GM03348 (cell line): ENCODE results near the gene IDH3G.

ENCODE experiments used
- DNase-seq: peaks from one replicate; pipeline ENCODE4 v3.0.0; 2012; ENCODE audit warnings: low spot score

The IDH3G gene

DNA sequence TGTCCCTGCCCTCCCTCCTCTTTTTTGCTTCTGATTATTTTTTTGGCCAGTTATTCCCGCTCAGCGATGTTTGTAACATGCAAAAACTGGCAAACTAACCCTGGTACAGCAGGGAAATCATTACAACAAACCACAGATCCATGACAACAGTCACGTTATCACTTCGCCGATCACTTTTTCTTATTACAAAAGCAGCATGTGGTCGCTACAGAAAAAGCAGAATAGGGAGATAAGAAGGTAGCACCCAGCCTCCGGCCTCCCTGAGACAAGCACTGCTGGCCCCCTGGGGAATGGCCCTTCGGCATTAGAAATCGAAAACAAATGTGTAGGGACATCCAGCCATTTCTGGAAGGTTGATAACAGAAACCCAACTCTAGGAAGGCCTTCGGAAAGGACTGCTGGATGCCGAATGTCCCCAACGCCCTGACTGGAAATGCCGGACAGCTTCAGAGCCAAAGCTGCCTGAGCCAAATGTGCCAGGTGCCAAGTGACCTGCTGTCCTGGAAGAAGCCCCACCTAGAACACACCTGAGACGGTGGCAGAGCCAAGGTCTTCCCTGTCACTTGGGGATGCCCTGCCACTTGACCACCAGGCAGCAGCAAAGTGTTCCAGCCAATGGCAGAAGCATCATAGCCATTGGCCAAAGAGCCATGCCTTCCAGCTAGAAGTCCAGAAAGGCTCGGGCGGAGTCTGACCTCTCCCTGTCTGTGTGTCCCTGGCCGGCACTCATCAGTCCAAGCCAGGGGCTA, 2.9 kb downstream of the IDH3G start:
- no peak for DNase-seq

DNA sequence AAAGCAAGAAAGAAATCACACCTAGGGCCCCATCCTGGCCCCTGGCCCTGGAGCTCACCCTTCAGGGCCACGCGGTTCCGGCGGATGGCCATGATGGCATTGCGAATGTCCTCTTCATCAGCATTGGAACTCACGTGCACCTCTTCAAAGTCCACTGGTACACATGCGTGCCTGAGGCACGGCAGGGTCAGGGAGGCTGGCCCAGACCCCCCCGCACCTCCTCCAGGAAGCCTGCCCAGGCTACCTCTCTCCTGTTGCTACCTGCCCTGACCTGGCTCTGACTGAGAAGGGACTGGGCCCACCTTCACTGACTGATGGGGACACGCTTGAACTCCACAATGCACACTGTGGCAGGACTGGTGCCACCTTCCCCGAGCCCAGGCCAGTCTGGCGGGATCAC, 4.5 kb downstream of the IDH3G start:
- DNase-seq: no peak

DNA sequence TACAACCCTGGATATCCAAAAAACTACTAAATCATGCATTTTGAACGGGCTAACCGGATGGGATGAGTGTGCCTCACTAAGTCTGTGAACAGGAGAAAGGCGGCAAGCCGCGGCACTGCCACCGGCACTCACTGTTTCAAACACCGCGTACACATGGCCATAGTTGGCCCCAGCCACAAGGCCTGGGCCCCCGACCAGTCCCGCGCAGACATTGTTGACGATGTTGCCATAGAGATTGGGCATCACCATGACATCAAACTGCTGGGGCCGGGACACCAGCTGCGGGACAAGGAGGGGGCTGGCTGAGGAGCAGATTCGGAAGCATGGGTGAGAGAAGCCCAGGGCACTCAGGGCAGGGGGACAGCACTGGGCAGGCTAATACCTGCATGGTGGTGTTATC, 7.5 kb downstream of the IDH3G start:
- DNase-seq: no peak

DNA sequence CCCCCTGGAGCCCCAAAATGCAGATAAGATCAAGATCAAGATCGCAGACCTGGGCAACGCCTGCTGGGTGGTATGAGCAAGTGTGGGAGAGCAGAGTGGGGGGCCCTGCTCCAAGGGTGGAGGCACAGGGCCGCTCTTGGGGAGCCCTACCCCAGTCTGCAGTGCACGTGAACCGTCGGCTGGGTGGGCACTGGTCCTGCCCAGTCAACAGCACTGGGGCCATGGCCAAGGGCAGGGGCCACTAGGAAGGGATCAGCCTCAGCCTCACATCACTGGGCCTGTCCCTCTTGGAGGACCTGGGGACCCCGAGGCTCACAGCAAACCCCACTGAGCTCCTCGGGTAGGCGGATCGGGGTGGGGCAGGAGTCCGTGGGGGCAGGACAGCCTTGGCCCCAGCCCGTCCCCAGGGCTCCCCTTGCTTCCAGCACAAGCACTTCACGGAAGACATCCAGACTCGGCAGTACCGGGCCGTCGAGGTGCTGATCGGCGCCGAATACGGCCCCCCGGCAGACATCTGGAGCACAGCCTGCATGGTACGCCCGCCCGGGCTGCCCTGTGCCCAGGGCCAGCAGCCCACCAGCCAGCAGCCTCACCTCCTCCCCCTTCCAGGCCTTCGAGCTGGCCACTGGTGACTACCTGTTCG, 9.7 kb downstream of the IDH3G start:
- DNase-seq: no peak

DNA sequence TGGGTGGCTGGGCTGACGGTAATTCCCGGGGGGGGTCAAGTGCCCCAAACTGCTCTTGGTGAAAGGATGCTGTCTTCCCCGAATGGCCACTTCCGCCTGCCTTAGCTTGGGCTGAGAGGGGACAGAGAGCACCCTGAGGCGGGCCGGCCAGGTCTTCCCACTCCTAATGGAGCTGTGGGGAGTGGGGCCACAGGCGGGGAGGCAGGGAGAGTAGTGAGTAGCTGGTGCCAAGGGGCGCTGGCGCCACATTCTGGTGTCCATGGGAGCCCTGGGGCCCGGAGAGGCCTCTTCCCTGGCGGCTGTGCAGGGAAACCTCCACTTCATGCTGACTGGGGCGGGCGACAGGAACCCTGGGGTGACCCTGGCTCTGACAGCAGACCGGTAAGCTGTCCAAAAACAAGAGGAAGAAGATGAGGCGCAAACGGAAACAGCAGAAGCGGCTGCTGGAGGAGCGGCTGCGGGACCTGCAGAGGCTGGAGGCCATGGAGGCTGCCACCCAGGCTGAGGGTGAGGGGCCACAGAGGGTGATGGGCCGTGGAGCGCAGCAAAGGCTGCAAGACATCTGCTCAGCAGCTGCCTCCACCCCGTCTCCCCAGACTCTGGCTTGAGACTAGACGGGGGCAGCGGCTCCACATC, 10.7 kb downstream of the IDH3G start:
- DNase-seq: no peak

DNA sequence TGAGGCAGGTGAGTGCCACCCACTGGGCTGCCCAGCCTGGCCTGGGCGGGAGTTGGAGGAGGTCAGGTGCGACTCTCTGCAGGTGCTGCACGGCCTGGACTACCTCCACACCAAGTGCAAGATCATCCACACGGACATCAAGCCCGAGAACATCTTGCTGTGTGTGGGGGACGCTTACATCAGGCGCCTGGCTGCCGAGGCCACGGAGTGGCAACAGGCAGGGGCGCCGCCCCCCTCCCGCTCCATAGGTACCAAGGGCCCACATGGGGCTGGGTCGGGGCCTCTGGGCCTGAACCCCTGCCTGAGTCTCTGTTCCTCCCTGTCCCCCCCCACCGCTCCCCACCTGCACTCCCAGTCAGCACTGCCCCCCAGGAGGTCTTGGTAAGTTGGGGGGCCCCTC, 11.3 kb downstream of the IDH3G start:
- DNase-seq: no peak

DNA sequence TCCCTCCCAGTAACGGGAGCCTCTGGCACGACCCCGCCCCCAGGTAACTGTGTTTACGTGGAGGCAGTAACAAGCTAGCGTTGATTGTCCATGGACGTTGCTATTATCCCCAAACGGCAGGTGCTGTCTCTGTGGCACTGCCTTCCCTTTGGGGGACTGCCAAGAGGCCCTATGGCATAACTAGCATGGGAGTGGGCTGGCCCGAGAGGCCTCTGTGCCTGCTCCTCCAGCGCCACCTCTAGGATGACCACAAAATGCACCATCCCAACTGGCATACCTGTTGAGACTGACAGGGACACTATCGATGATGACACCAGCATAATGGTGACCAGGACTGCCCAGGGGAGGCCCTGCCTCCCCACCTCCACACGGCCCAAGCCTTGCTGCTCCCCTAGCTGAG, 11.9 kb downstream of the IDH3G start:
- no peak for DNase-seq

DNA sequence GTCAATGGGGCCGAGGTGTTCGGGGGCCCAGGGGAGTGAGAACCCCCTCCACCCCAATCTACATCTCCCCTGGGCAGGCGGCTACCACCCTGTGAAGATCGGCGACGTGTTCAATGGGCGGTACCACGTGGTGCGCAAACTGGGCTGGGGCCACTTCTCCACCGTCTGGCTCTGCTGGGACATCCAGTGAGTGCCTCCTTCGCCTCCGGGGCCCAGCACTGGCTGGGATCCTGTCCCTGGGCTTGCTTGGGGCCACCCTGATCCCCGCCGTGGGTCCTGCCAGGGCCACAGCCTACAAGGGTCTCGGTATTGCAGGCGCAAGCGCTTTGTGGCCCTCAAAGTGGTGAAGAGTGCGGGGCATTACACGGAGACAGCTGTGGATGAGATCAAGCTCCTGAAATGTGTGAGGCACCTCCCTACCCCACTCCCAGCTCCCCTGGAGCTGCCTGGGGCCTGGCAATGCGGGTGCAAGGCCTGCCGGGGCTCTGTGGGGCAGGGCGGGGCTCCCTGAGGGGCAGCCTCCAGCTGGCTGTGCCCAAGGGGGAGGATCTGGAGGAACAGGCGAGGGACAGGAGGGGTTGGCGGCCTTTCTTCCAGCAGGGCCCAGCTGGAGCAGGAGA, 12.6 kb downstream of the IDH3G start:
- peak; percentile 64 for DNase-seq

DNA sequence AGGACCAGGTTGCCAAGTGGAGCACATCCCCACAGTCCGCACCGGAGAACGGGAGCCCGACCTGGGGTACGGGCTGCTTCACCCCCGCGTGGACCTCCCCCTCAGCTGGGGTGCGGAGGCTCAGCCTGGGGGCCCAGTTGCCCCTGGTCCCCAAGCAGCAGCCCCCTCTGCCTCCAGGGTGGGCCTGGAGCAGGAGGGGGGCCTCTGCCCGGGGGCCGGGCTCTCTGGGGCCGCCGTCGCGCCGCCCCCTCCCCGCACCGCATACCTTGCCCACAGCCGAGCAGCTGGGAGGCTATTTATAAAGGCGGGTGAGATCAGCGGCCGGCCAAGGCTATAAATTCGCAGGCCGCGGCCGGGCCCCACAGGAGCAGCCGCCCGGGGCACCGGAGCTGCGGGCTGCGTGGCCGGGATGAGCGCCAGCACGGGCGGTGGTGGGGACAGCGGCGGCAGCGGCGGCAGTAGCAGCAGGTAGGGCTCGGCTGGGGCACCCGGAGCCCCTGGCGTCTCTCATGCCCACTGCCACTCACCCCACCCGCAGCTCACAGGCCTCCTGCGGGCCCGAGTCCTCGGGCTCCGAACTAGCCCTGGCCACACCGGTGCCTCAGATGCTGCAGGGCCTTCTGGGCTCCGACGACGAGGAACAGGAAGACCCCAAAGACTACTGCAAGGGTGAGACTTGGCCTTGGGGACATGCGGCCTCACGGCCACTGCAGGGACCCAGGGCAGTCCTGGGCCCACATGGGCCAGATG, 13.3 kb downstream of the IDH3G start, which contains the start of gene SRPK3:
SRPK3 (plus strand) TSS at position 364 of the 750 bp plus-strand sequence; CDS start at position 410, 46 bp downstream.
- peak; percentile 61 for DNase-seq

DNA sequence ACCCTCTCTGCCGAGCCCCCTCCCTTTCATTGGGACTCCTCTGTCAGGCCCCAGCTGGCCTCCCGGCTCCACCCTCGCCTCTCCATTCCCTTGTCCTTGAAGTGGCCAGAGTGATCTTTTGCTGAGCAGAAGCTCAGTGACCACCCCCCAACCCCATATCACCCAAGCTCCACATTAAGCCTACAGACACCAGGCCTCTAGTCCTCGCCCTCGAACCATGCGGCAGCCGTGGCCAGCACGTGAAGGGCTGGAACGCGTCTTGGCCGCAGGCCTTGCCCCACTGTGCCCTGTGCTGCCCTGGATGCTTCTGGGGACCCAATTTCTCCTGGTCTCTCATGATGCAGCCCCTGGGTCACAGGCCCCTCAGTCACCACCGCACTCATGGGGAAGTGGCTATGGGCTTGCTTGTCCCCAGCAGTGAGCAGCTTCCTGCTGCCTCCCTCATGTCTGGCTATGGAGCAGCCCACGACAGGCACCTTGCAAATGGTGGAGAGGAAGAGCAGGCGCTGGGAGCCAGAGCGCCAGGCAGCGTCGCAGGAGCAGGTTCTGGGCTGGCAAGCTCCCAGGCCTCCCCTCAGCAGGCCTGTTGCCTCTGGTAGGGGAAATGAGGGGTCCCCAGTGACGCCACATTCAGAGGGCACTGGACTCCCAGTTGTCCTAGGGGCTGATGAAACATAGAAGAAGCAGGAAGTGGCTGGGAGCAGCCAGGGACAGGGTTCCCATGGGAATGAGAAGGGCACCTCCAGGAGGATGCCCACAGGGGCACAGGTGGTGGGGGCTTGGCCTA, 14.1 kb downstream of the IDH3G start:
- DNase-seq: no peak

DNA sequence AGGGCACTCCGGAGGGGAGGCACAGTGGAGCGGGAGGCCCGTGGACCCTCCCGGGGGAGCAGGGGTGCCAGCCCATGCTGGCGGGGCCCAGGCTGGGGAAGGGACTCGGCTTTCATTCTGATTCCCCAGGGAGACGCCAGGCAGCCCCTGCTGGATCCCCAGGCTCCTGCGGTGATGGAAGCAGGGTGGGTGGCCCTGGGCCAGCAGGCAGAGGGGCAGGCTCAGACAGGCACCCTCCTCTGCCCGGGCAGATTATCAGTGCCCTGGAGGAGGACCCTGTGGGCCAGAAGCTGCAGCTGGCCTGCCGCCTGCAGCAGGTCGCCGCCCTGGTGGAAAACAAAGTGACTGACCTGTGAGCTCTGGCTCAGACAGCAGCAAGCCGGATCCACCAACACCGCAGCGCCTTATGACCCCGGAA, 15.5 kb downstream of the IDH3G start:
- DNase-seq: no peak

DNA sequence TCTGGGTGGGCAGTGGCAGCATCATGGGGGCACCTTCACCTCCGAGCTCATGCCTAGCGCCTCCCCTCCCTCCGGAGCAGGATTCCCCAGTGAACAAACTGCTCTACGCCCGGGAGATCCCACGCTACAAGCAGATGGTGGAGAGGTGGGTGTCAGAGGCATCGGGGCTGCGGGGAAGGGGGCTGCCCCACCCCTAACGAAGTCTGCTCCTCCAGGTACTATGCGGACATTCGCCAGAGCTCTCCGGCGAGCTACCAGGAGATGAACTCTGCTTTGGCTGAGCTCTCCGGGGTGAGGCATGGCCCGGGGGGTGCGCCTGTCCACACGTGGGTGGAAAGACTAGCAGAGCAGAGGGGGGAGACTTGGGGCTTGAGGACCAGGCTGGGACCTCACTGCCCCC, 16.0 kb downstream of the IDH3G start:
- no peak for DNase-seq

DNA sequence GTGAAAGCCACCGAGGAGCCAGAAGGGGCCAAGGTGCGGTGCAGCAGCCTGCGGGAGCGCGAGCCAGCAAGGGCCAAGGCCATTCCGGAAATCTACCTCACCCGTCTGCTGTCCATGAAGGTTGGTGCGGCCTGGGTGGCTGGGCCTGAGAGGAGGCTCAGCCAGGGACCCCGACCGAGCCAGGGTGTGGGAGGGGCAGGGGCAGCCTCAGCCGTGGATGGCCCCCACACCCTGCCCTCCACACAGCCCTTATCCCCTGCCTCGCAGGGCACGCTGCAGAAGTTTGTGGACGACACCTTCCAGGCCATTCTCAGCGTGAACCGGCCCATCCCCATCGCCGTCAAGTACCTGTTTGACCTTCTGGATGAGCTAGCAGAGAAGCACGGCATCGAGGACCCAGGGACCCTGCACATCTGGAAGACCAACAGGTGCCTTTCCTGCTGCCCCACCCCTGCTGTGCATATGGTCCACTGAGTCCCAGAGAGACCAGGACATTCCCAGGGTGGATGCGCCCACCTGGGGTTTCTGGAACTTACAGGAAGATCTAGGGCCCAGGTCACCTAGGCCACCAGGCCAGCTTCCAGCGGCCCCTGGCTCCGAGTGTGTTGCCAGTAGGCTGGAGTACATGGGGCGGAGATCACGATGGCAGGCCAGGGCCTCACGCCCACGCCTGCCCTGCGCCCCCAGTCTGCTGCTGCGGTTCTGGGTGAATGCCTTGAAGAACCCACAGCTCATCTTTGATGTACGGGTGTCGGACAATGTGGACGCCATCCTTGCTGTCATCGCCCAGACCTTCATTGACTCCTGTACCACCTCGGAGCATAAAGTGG, 16.7 kb downstream of the IDH3G start:
- no peak for DNase-seq

DNA sequence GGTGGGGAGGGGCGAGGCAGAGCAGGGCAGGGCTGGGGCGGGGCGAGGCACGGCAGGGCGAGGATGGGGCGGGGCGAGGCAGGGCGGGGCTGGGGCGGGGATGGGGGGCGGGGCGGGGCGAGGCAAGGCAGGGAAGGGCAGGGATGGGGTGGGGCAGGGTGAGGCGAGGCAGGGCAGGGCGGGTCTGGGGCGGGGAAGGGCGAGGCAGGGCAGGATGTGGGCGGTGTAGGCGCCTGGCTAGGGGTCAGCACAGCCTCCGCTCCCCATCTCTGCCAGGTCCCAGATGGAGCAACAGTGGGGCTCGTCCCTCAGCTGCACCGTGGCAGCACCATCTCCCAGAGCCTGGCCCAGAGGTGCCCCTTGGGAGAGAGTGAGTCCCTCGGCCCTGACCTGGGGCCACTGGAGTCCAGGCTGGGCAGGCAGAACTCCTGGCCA, 17.5 kb downstream of the IDH3G start:
- no peak for DNase-seq

DNA sequence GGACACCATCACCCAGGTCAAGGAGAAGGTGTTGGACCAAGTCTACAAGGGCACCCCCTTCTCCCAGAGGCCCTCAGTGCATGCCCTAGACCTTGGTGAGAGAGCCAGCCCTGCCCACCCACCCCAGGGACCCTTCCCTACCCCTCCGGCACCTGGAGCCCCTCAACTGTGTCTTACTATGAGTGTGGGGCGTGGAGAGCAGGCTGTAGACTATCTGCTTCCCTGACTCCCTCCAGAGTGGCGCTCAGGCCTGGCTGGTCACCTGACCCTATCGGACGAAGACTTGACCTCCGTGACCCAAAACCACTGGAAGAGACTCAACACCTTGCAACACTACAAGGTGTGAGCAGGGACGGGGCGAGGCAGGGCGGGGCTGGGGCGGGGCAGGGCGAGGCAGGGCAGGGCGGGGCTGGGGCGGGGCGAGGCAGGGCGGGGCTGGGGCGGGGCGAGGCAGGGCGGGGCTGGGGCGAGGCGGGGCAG, 18.0 kb downstream of the IDH3G start:
- DNase-seq: no peak

DNA sequence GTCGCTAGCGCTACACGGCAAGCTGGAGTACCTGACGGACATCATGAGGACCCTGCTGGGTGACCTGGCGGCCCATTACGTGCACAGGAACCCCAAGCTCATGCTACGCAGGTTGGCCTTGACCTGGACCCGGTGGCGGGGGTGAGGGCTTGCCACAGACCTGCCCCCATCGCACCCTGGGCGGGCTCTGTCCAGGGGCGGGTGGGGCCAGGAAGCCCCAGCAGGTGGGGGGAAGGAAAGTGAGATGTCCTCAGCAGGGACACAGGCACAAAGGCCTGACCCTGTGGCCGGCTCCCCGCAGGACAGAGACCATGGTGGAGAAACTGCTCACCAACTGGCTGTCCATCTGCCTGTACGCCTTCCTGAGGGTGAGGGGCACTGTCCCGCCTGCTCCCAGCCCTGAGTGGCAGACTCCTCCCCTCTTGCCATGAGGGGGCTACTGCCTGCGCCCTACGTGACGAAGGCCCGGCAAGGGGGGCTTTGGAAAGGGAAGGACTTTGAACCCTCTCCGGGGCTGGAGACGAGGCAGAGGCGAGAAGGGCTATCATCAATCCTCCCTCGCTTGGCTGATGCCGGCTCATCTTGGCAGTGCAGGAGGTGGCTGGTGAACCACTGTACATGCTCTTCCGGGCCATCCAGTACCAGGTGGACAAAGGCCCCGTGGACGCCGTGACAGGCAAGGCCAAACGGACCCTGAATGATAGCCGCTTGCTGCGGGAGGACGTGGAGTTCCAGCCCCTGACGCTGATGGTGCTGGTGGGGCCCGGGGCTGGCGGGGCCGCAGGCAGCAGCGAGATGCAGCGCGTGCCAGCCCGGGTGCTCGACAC, 18.7 kb downstream of the IDH3G start:
- no peak for DNase-seq

DNA sequence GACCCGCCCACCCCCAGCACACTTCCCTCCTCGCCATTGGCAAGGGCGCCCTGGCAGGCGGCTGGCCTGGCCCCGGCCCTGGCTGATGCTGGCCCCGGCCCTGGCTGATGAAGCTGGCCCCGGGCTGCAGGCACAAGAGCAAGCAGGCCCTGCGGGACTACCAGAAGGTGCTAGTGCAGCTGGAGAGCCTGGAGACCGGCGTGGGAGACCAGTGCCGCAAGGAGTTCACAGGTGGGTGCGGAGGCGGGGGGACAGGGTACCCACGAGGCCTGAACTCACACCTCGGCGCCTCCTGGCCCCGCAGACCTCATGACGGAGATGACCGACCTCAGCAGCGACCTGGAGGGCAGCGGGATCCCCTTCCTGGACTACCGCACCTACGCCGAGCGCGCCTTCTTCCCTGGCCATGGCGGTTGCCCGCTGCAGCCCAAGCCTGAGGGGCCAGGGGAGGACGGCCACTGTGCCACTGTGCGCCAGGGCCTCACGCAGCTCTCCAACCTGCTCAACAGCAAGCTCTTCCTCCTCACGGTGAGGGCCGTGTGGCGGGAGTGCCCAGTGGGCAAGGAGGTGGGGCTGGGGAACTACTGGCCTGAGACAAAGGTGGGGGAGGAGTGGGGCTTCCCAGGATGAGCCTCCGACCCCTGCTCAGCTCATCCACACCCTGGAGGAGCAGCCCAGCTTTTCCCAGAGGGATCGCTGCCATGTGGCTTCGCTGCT, 19.4 kb downstream of the IDH3G start:
- no peak for DNase-seq

DNA sequence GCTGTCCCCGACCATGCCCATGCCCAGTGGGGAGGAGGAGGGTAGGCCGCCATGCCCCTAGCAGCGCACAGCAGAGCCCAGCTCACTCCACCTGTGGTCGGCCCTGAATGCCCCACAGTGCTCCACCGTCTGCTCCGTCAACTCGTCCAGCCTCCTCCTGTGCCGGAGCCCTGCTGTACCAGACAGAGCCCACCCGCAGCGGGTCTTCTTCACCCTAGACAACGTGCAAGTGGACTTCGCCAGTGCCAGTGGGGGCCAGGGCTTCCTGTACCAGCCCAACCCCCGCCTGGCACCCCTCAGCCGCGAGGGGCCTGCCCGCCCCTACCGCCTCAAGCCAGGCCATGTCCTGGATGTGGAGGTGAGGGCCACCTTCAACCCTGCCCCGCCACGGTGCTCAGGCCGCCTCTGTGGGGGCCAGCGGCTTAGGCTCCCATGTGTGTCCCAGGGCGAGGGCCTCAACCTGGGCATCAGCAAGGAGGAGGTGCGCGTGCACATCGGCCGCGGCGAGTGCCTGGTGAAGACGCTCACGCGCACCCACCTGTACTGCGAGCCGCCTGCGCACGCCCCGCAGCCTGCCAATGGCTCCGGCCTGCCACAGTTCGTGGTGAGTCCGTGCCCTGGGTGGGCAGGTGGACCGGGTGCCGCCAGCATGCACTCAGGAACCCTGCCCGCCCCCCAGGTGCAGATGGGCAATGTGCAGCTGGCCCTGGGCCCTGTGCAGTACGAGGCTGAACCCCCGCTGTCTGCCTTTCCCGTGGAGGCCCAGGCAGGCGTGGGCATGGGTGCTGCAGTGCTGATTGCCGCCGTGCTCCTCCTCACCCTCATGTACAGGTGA, 20.2 kb downstream of the IDH3G start:
- DNase-seq: no peak
